GM10266 (cell line): ENCODE measurements around the gene SFSWAP.
"Not testable (repeated sequence)": the region's sequence is repeated elsewhere in the genome, so short reads cannot be mapped to it uniquely, and the experiment has no call there.

Experiments
- DNase-seq: peaks from one replicate; pipeline ENCODE4 v3.0.0; 2012; ENCODE audit errors: extremely low spot score
- TF ChIP-seq, protein P1 (sequence below): IDR thresholded peaks from 2 replicates; pipeline ENCODE4 v1.5.1; 2012; ENCODE audit warnings: mild to moderate bottlenecking, low read depth; ENCODE audit not compliant: control insufficient read depth, insufficient read depth; ENCODE audit errors: missing control alignments

The SFSWAP gene

DNA sequence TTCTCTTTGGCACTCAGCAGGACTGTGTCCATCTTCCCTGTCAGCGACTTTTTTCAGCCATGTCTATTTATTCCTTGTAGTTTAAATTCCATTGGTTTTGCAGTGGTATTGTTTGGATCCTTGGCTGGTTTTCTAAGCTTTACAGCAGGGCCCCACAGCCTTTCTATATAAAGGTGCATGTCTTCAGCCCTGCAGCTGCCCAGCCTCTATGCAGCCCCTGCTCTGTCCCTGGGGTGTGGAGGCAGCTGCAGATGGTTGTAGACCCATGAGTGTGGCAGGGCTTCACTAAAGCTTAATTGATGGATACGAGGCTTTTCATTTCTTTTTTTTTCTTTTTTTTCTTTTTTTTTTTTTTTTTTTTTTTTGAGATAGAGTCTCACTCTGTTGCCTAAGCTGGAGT lies 29.7 kb downstream of the SFSWAP start:
- DNase-seq, result no peak
- TF ChIP-seq, protein P1, sequence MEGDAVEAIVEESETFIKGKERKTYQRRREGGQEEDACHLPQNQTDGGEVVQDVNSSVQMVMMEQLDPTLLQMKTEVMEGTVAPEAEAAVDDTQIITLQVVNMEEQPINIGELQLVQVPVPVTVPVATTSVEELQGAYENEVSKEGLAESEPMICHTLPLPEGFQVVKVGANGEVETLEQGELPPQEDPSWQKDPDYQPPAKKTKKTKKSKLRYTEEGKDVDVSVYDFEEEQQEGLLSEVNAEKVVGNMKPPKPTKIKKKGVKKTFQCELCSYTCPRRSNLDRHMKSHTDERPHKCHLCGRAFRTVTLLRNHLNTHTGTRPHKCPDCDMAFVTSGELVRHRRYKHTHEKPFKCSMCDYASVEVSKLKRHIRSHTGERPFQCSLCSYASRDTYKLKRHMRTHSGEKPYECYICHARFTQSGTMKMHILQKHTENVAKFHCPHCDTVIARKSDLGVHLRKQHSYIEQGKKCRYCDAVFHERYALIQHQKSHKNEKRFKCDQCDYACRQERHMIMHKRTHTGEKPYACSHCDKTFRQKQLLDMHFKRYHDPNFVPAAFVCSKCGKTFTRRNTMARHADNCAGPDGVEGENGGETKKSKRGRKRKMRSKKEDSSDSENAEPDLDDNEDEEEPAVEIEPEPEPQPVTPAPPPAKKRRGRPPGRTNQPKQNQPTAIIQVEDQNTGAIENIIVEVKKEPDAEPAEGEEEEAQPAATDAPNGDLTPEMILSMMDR, result no peak

DNA sequence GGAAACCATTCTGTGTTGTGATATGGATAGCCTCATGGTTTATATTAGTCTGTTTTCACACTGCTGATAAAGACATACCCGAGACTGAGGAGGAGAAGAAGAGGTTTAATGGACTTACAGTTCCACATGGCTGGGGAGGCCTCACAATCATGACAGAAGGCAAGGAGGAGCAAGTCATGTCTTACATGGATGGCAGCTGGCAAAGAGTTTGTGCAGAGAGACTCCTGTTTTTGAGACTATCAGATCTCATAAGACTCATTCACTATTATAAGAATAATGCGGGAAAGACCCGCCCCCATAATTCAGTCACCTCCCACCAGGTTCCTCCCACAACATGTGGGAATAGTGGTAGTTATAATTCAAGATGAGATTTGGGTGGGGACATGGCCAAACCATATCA lies 31.9 kb downstream of the SFSWAP start:
- not testable (repeated sequence) for DNase-seq

DNA sequence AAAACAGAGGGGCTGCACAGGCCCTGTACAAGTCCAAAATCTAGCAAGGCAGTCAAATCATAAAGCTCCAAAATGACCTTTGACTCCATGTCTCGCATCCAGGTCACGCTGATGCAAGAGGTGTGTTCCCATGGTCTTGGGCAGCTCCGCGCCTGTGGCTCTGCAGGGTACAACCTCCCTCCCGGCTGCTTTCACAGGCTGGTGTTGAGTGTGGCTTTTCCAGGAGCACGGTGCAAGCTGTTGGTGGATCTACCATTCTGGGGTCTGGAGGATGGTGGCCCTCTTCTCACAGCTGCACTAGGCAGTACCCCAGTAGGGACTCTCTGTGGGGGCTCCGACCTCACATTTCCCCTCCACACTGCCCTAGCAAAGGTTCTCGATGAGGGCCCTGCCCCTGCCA lies 32.5 kb downstream of the SFSWAP start:
- DNase-seq, result not testable (repeated sequence)

DNA sequence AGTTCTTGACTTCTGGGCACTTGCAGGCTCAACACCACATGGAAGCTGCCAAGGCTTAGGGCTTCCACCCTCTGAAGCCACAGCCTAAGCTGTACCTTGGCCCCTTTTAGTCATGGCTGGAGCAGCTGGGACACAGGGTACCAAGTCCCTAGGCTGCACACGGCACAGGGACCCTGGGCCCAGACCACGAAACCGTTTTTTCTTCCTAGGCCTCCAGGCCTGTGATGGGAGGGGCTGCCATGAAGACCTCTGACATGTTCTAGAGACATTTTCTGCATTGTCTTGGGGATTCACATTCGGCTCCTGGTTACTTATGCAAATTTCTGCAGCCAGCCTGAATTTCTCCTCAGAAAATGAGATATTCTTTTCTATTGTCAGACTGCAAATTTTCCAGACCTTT lies 33.0 kb downstream of the SFSWAP start:
- not testable (repeated sequence) for DNase-seq

DNA sequence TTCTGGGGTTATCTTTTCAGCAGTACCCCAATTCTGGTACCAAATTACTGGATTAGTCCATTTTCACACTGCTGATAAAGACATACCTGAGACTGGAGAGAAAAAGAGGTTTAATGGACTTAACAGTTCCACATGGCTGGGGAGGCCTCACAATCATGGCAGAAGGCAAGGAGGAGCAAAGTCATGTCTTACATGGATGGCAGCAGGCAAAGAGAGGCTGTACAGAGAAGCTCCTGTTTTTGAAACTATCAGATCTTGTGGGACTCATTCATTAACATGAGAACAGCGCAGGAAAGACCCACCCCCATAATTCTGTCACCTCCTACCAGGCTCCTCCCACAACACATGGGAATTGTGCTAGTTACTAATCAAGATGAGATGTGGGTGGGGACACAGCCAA lies 33.8 kb downstream of the SFSWAP start:
- not testable (repeated sequence) for DNase-seq

DNA sequence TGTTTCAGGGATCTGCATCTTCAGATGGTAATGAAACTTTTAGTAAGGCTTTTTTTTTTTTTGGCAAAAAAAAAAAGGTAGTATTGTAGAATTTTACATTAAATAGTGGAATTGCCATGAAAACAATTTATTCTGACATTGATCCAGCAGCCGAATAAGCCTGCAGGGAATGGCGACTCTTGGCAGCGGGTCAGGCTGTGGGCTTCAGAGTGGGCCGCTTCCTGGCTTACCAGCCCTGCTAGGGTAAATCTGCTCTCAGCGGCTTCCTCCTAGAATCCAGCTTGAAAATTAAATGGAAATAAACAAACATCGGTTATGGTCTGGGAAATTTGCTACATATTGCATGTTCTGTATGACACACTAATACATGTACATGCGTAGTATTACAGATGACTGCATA lies 34.8 kb downstream of the SFSWAP start:
- DNase-seq, result no peak
- TF ChIP-seq, protein P1, result no peak

DNA sequence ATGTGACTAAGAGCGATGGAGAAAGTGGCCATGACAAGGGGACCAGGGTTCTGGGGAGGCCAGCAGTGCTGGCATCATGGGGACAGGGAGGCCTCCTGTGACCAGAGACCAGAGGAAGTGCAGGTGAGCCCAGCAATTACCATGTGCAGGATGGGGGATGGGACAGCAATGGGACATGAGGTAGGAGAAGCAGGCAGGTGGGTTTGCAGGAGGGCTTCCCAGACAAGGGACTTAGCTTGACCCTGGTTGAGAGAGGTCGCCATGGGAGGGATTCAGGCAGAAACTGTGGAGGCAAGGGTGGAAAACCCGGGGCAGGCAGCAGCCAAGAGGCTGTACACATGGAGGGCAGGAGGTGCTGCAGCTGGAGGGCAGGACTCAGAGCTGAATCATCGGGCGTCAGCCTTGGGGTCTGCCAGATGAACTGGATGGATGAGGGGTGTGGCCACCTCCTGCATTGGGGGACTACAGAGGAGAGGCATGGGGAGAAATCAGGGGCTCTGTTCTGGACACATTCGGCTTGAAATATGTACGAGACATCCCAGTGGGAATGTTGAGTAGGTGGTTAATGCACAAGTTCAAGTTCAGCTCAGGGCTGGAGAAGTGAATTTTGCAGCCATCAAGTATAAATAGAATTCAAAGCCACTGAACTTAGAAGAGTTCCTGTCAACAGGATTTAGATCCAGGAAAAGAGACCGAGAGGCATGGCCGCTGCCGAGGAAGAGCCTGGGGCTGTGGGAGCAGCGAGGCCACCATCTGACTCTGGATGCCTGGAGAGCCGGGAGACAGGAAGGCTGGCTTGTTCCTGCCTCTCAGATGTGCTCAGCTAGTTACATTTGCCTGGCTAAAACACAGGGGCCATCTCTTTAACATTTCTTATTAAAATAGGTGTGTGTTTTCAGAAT lies 36.6 kb downstream of the SFSWAP start:
- DNase-seq, result no peak
- TF ChIP-seq, protein P1, result no peak

DNA sequence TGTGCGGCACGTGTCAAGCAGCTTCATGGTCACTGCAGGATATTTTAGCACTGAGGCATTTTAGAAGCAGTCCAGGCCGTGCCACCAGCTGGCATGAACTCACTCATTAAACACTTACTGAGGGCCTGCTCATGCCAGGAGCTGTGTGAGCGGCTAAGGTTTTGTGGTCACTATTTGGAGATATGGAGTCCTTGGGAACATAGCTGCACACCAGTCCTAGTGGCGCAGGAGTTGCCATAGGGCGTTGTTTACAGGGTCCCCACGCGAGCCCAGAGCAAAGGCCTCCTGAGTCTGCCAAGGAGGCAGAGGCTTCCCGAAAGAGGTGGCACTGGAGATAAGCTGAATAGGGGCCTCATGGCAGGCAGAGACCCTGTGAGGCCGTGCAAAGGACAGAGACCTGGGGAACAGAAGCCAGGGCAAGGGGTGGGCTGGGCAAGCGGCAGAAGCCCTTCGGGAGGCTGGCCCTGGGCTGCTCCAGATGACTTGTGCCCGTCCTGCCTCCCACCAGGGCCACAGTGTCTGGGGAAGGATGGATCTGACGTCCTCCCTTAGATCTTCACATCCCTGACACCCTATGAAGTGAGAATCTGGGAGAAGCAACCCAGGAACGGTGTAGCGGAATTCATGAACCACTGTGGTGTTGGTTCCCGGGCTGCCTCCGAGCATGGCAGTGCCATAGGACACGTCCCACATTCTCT lies 38.9 kb downstream of the SFSWAP start:
- TF ChIP-seq, protein P1, result no peak
- no peak for DNase-seq

DNA sequence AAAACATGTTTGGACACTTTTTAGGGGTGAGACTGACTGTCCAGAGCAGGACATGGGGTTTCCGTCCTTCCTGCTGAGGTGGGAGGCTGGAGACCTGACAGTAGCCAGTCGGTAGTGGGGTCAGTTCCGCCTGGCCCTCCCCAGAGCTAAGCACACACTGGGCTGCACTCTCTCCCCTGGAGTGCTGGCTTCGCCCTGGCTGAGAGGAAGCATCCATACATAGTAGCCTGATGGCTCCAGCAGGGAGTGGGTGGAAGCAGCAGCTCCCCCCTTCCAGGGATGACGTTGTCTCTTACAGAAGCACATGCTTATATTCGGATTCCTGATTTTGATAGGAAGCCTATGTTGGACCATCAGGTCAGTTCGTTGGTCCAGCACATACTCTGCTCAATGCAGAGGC lies 40.4 kb downstream of the SFSWAP start:
- TF ChIP-seq, protein P1, result no peak
- no peak for DNase-seq
